Kidney (tissue), 14 donors: ENCODE measurements around the gene RAPGEF4. TPM values are rescaled to one million over a fixed set of nuclear protein-coding genes. Genes with fewer than 3 reads are reported as not detected.

ENCODE experiments used
- DNase-seq, 5 donors: peaks; one replicate each; pipeline ENCODE4 v3.0.0-alpha.2; 2013 to 2020
- FAIRE-seq: peaks from 2 replicates; lab custom pipeline; 2012; peaks lifted over from hg19 to GRCh38; lab: Jason Lieb, UNC
- H3K27ac ChIP-seq, 2 donors: one replicate each; pipeline ENCODE4 v1.7.0; 2013; ENCODE audit warnings: low read depth in 2 of 2, low read length in 2 of 2, inconsistent platforms in 1 of 2
- H3K27me3 ChIP-seq: one replicate; pipeline ENCODE4 v1.7.1; 2013; ENCODE audit warnings: low read length, inconsistent platforms; ENCODE audit not compliant: control insufficient read depth, insufficient read depth
- H3K36me3 ChIP-seq, 3 donors: one replicate each; pipeline versions ENCODE4 v1.7.0 to v1.7.1; 2013; ENCODE audit warnings: low read length in 3 of 3, control low read depth in 1 of 3, inconsistent platforms in 1 of 3; ENCODE audit not compliant: insufficient read depth in 3 of 3, control insufficient read depth in 2 of 3
- H3K4me1 ChIP-seq, 3 donors: one replicate each; pipeline versions ENCODE4 v1.7.0 to v1.7.1; 2013; ENCODE audit warnings: low read length in 3 of 3, inconsistent platforms in 1 of 3, low read depth in 1 of 3; ENCODE audit not compliant: control insufficient read depth in 2 of 3, insufficient read depth in 2 of 3
- H3K4me3 ChIP-seq, 3 donors: one replicate each; pipeline versions ENCODE4 v1.7.0 to v1.8.1; 2013; ENCODE audit warnings: low read length in 3 of 3, control low read depth in 1 of 3, inconsistent platforms in 1 of 3
- H3K9ac ChIP-seq, 3 donors: one replicate each; pipeline versions ENCODE4 v1.7.0 to v1.7.1; 2013; ENCODE audit warnings: low read length in 3 of 3, control low read depth in 1 of 3, inconsistent platforms in 1 of 3
- H3K9me3 ChIP-seq, 3 donors: one replicate each; pipeline versions ENCODE4 v1.7.0 to v1.7.1; 2013; ENCODE audit warnings: low read length in 3 of 3, control low read depth in 1 of 3, inconsistent platforms in 1 of 3; ENCODE audit not compliant: control insufficient read depth in 2 of 3, insufficient read depth in 1 of 3
- CTCF ChIP-seq: IDR thresholded peaks from 3 replicates; pipeline ENCODE4 v1.5.1; 2012; ENCODE audit warnings: mild to moderate bottlenecking, moderate library complexity, borderline replicate concordance; ENCODE audit not compliant: insufficient read depth; ENCODE audit errors: extremely low read depth
- intact Hi-C: fragments of 100-400 bp; cut with DNase I; formaldehyde crosslinking; loops from one replicate; pipeline ENCODE4 v1.11.1; 2022
- polyA plus RNA-seq: library from polyadenylated mRNA; stranded (reverse); fragments of 350-450 nt; fragmentation: Illumina TruSeq; extraction: RNeasy Lipid Tissue Mini Kit (QIAGEN cat#74804); gene quantifications from one replicate; pipeline ENCODE4 v1.2.3, GENCODE V29; 2014; ENCODE audit warnings: low read depth, low replicate concordance; ENCODE audit not compliant: insufficient read depth
- total RNA-seq: library from RNA; stranded (reverse); fragmentation: NEBNext Ultra II Directional; extraction: Animal tissue kit (Norgen Biotek cat#: 25700); gene quantifications from one replicate; pipeline ENCODE4 v1.2.1, GENCODE V29; 2021
- donor health status: control.
- donor health status: control.
- donor health status: control.
- donor health status: control.
- donor health status: control.
- donor health status: DM: yes; HTN: yes; CAD: no.
- donor health status: Normal renal cell carcinoma (clear cell type).

Gene RAPGEF4
- total and polyA plus RNA-seq, 2 donors from 2014 or later, result 3.8 to 13.6 TPM

GRCh38 chr2:172812158-172812744, 76.6 kb downstream of the RAPGEF4 start:
- Histone ChIP-seq H3K36me3 (no peaks in the 10 kb centered on the region), H3K4me1 (no peaks in the 10 kb centered on the region), H3K4me3 (no peak overlapping the region), H3K9me3 (no peaks in the 10 kb centered on the region), H3K27me3 (no peaks in the 10 kb centered on the region), H3K9ac (no peak overlapping the region), H3K27ac (no peak overlapping the region)
- no peak for DNase-seq
- intact Hi-C loops, result no loop called here
- TF ChIP-seq CTCF, result no peak
- FAIRE-seq, result no peak

GRCh38 chr2:172813314-172813888, 77.8 kb downstream of the RAPGEF4 start:
- intact Hi-C loops, result no loop called here
- Histone ChIP-seq H3K4me3 (no peak overlapping the region), H3K9me3 (no peaks in the 10 kb centered on the region), H3K36me3 (no peaks in the 10 kb centered on the region), H3K27ac (no peak overlapping the region), H3K27me3 (no peaks in the 10 kb centered on the region), H3K9ac (no peak overlapping the region), H3K4me1 (no peaks in the 10 kb centered on the region)
- DNase-seq (peak in 2 of 5 donors; percentile 32 to 53), FAIRE-seq (no peak)
- peak; percentile 45 for TF ChIP-seq CTCF

- TF ChIP-seq CTCF, result no peak
- Histone ChIP-seq H3K27ac (no peak overlapping the region), H3K4me1 (no peaks in the 10 kb centered on the region), H3K4me3 (no peak overlapping the region), H3K9me3 (no peaks in the 10 kb centered on the region), H3K27me3 (no peaks in the 10 kb centered on the region), H3K9ac (no peak overlapping the region), H3K36me3 (no peaks in the 10 kb centered on the region)
- no peak for FAIRE-seq
- DNase-seq, result no peak
- intact Hi-C loops, result loop anchor here (5.0 kb wide), 1 partner anchor 115 kb away; no protein-coding TSS in a partner anchor
Measured at GRCh38 chr2:172817411-172817810, 81.8 kb downstream of the RAPGEF4 start.
